Fibroblast of skin of back (primary cell): Measurements from ENCODE around the gene TTC21A.

ENCODE experiments used
- DNase-seq: peaks from one replicate; pipeline ENCODE4 v3.0.0-alpha.2; 2013

Gene TTC21A

GRCh38 chr3:39138804-39139415 lies 31.4 kb downstream of the TTC21A start:
- DNase-seq: no peak

GRCh38 chr3:39139442-39139841 lies 32.0 kb downstream of the TTC21A start:
- DNase-seq: no peak

GRCh38 chr3:39140341-39140971 lies 33.0 kb downstream of the TTC21A start:
- no peak for DNase-seq

GRCh38 chr3:39141171-39141995 lies 33.9 kb downstream of the TTC21A start:
- peak; percentile 55 for DNase-seq

GRCh38 chr3:39142067-39142466 lies 34.6 kb downstream of the TTC21A start:
- DNase-seq: no peak

GRCh38 chr3:39143051-39143885 lies 35.8 kb downstream of the TTC21A start:
- DNase-seq: no peak

GRCh38 chr3:39144095-39144747 lies 36.7 kb downstream of the TTC21A start:
- no peak for DNase-seq

- DNase-seq: no peak
Observed at GRCh38 chr3:39144748-39145380, 37.4 kb downstream of the TTC21A start.

GRCh38 chr3:39146083-39146501 lies 38.6 kb downstream of the TTC21A start:
- no peak for DNase-seq

GRCh38 chr3:39146611-39147591 lies 39.4 kb downstream of the TTC21A start:
- peak; percentile 99 for DNase-seq

GRCh38 chr3:39147711-39148434 lies 40.4 kb downstream of the TTC21A start:
- peak; percentile 75 for DNase-seq

GRCh38 chr3:39148435-39149058 lies 41.1 kb downstream of the TTC21A start:
- peak; percentile 38 for DNase-seq

GRCh38 chr3:39149059-39149455 lies 41.6 kb downstream of the TTC21A start:
- DNase-seq: peak; percentile 29

GRCh38 chr3:39149498-39150147 lies 42.1 kb downstream of the TTC21A start:
- no peak for DNase-seq

GRCh38 chr3:39150148-39150802 lies 42.8 kb downstream of the TTC21A start:
- DNase-seq: no peak

- DNase-seq: peak; percentile 99
Observed at GRCh38 chr3:39150803-39151631, 43.5 kb downstream of the TTC21A start.

GRCh38 chr3:39153977-39154279 lies 46.4 kb downstream of the TTC21A start:
- no peak for DNase-seq
